Lower leg skin (tissue), 3 donors: ENCODE data around the gene SUSD4.

Source experiments
- CTCF ChIP-seq, 3 donors: fragments of 450-650 bp; IDR thresholded peaks; one replicate each; pipeline ENCODE4 v1.5.1; 2016; ENCODE audit warnings: antibody characterized with exemption in 3 of 3, mild to moderate bottlenecking in 3 of 3, moderate library complexity in 2 of 3
- POLR2A ChIP-seq, 2 donors: fragments of 450-650 bp; IDR thresholded peaks; one replicate each; pipeline ENCODE4 v1.6.1; 2016 to 2017; ENCODE audit warnings: antibody characterized with exemption in 2 of 2, mild to moderate bottlenecking in 1 of 2, moderate library complexity in 1 of 2

GRCh38 chr1:223259462-223259861 is 104.5 kb downstream of the SUSD4 start:
- TF ChIP-seq CTCF (IDR thresholded peaks at IDR 0.05) = no peak
- no peak for TF ChIP-seq POLR2A (IDR thresholded peaks at IDR 0.05)
